K562 (cell line): Measurements from ENCODE around the gene LMO2.

Experiments used
- ARHGAP35 ChIP-seq: fragments of 450-650 bp; IDR thresholded peaks from 2 replicates; pipeline ENCODE4 v1.6.1; 2018; ENCODE audit not compliant: partially characterized antibody
- ATF6 ChIP-seq: sonication (generic); formaldehyde crosslinking; IDR thresholded peaks from 2 replicates; pipeline ENCODE4 v1.4.0; 2020; ENCODE audit warnings: mild to moderate bottlenecking, missing genetic modification reagents
- CTCF ChIP-seq, 3 experiments: IDR thresholded peaks in 2 of 3; conservative IDR thresholded peaks in 1 of 3; 2 replicates each; pipeline ENCODE4 v1.5.1; 2011 to 2012; ENCODE audit warnings: low read length in 3 of 3, mild to moderate bottlenecking in 3 of 3, control low read depth in 2 of 3, improper control_type of control experiment in 1 of 3, inconsistent platforms in 1 of 3, low read depth in 1 of 3, mixed read lengths in 1 of 3, moderate library complexity in 1 of 3; ENCODE audit not compliant: insufficient read depth in 2 of 3
- FOXK2 ChIP-seq, 2 experiments: fragments of 450-650 bp; IDR thresholded peaks in 1 of 2; conservative IDR thresholded peaks in 1 of 2; 2 replicates each; pipeline ENCODE4 v1.6.1; 2016; ENCODE audit warnings: low read depth in 2 of 2, mild to moderate bottlenecking in 1 of 2
- HDAC6 ChIP-seq: IDR thresholded peaks from 2 replicates; pipeline ENCODE4 v1.6.1; 2012; ENCODE audit warnings: low read depth, mild to moderate bottlenecking, control low read depth, inconsistent platforms, low read length, moderate library complexity
- JUNB ChIP-seq: fragments of 450-650 bp; formaldehyde crosslinking; conservative IDR thresholded peaks from 2 replicates; pipeline ENCODE4 v1.4.0; 2020; ENCODE audit warnings: mild to moderate bottlenecking
- MAZ ChIP-seq, 2 experiments: fragments of 450-650 bp in 1 of 2; sonication (generic) in 1 of 2; formaldehyde crosslinking; IDR thresholded peaks in 1 of 2; conservative IDR thresholded peaks in 1 of 2; 2 replicates each; pipeline versions ENCODE4 v1.4.0 to v1.5.0; 2020; ENCODE audit warnings: mild to moderate bottlenecking in 1 of 2, missing genetic modification reagents in 1 of 2
- NBN ChIP-seq: fragments of 450-650 bp; IDR thresholded peaks from 2 replicates; pipeline ENCODE4 v1.6.1; 2016; ENCODE audit warnings: low read depth, mild to moderate bottlenecking
- POLR2AphosphoS5 ChIP-seq: IDR thresholded peaks from 2 replicates; pipeline ENCODE4 v1.6.1; 2011; ENCODE audit warnings: mild to moderate bottlenecking, low read depth, low read length, moderate library complexity; ENCODE audit not compliant: control insufficient read depth, insufficient read depth
- UBTF ChIP-seq, 2 experiments: IDR thresholded peaks; 2 replicates each; pipeline ENCODE4 v1.6.1; 2012; ENCODE audit warnings: improper control_type of control experiment in 2 of 2, low read depth in 2 of 2, low read length in 2 of 2, borderline replicate concordance in 1 of 2
- ZFX ChIP-seq: sonication (generic); formaldehyde crosslinking; IDR thresholded peaks from 2 replicates; pipeline ENCODE4 v1.8.0; 2022; ENCODE audit warnings: mild to moderate bottlenecking, missing genetic modification reagents, moderate library complexity
- TF ChIP-seq, protein P1 (sequence below): sonication (generic); formaldehyde crosslinking; IDR thresholded peaks from 2 replicates; pipeline ENCODE4 v1.8.0; 2022; ENCODE audit warnings: mild to moderate bottlenecking, low read depth, missing genetic modification reagents
- TF ChIP-seq, protein P2 (sequence below): fragments of 450-650 bp; IDR thresholded peaks from 2 replicates; pipeline ENCODE4 v1.6.1; 2016; ENCODE audit warnings: borderline replicate concordance
- TF ChIP-seq, protein P3 (sequence below): fragments of 250-450 bp; sonication (Bioruptor Pico); IDR thresholded peaks from 2 replicates; pipeline ENCODE4 v1.6.1; 2021; ENCODE audit warnings: mild to moderate bottlenecking

- TF ChIP-seq, protein P1, sequence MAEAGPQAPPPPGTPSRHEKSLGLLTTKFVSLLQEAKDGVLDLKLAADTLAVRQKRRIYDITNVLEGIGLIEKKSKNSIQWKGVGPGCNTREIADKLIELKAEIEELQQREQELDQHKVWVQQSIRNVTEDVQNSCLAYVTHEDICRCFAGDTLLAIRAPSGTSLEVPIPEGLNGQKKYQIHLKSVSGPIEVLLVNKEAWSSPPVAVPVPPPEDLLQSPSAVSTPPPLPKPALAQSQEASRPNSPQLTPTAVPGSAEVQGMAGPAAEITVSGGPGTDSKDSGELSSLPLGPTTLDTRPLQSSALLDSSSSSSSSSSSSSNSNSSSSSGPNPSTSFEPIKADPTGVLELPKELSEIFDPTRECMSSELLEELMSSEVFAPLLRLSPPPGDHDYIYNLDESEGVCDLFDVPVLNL = no peak
- TF ChIP-seq, protein P2, sequence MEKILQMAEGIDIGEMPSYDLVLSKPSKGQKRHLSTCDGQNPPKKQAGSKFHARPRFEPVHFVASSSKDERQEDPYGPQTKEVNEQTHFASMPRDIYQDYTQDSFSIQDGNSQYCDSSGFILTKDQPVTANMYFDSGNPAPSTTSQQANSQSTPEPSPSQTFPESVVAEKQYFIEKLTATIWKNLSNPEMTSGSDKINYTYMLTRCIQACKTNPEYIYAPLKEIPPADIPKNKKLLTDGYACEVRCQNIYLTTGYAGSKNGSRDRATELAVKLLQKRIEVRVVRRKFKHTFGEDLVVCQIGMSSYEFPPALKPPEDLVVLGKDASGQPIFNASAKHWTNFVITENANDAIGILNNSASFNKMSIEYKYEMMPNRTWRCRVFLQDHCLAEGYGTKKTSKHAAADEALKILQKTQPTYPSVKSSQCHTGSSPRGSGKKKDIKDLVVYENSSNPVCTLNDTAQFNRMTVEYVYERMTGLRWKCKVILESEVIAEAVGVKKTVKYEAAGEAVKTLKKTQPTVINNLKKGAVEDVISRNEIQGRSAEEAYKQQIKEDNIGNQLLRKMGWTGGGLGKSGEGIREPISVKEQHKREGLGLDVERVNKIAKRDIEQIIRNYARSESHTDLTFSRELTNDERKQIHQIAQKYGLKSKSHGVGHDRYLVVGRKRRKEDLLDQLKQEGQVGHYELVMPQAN = no peak
- TF ChIP-seq ATF6 (CRISPR knock-in tag) (no peak), CTCF (IDR thresholded peaks at IDR 0.05 in 2 of 3, conservative IDR thresholded peaks at IDR 0.05 in 1 of 3; ENCODE audit: insufficient read depth in 2 of 3, low read depth in 1 of 3, low read length in 3 of 3) (no peak), HDAC6 (no peak), UBTF (IDR thresholded peaks at IDR 0.05; ENCODE audit: borderline replicate concordance in 1 of 2, low read depth in 2 of 2, low read length in 2 of 2) (no peak), JUNB (CRISPR knock-in tag) (no peak), MAZ (CRISPR knock-in tag; conservative IDR thresholded peaks at IDR 0.05 in 1 of 2, IDR thresholded peaks at IDR 0.05 in 1 of 2) (no peak), ZFX (no peak), FOXK2 (conservative IDR thresholded peaks at IDR 0.05 in 1 of 2, IDR thresholded peaks at IDR 0.05 in 1 of 2; ENCODE audit: low read depth in 2 of 2) (no peak), POLR2AphosphoS5 (no peak), ARHGAP35 (no peak), NBN (no peak)
- TF ChIP-seq, protein P3, sequence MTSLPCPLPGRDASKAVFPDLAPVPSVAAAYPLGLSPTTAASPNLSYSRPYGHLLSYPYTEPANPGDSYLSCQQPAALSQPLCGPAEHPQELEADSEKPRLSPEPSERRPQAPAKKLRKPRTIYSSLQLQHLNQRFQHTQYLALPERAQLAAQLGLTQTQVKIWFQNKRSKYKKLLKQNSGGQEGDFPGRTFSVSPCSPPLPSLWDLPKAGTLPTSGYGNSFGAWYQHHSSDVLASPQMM (CRISPR knock-in tag) = no peak
Measured at GRCh38 chr11:33915526-33915925, 23.6 kb upstream of the LMO2 start.
